ENCODE results near the gene RBM47. TPM values are rescaled to one million over a fixed set of nuclear protein-coding genes. Genes with fewer than 3 reads are reported as not detected.

The RBM47 gene
- total and polyA plus RNA-seq, 2 of the 4 experiments (the other 2 are of a cell fraction) = 0.44 to 1.1 TPM

DNA sequence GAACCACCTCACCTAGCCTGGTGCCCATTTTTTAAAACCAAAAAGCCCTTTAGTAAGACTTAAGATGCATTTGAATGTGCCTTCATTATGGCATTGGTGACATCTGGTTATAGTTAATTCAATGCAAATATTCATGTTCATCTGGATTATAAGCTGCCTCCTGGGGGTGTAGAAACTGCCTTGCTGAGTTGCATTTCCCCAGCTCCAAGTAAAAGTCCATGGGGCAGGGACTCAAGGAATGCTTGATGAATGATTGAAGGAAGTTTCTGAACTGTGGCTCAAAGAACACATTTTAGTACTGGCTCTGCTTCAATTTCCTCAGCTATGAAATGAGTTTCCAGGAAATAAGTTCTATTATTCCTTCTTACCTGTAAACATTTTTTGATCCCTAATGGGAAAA, 18.5 kb upstream of the RBM47 start:
- no peak overlapping the region for H3K18ac ChIP-seq (ENCODE audit: low read depth, low read length)
- H3K9me1 ChIP-seq (ENCODE audit: insufficient read depth, low read length) = no peaks in the 10 kb centered on the region
- H4K91ac ChIP-seq (ENCODE audit: insufficient read depth, low read depth, low read length) = no peak overlapping the region
- no peak for ATAC-seq (ENCODE audit: low read depth)
- intact Hi-C loops (cut with micrococcal nuclease) (no loop called here), in situ Hi-C loops (cut with MboI; ENCODE audit: low sequenced_read_pairs) (no loop called here), dilution Hi-C loops (cut with HindIII; ENCODE audit: low sequenced_read_pairs, unreplicated experiment) (no loop called here)
- no peak overlapping the region for H3K56ac ChIP-seq (ENCODE audit: extremely low read depth, insufficient read depth, low read length)
- no peak for TF ChIP-seq RCOR1 (IDR thresholded peaks at IDR 0.05; ENCODE audit: insufficient replicate concordance, low read length)
- no peak for TF ChIP-seq CHD1 (IDR thresholded peaks at IDR 0.05; ENCODE audit: low read depth, low read length)
- TF ChIP-seq BHLHE40 (IDR thresholded peaks at IDR 0.05; ENCODE audit: low read depth, low read length) = no peak
- TF ChIP-seq CEBPB (IDR thresholded peaks at IDR 0.05; ENCODE audit: low read depth, low read length) = no peak
- no peak for TF ChIP-seq MAFK (IDR thresholded peaks at IDR 0.05; ENCODE audit: low read depth, low read length)
- TF ChIP-seq MXI1 (IDR thresholded peaks at IDR 0.05; ENCODE audit: borderline replicate concordance, low read depth, low read length) = no peak
- TF ChIP-seq NFE2L2 (IDR thresholded peaks at IDR 0.05; ENCODE audit: low read depth, low read length) = no peak
- TF ChIP-seq, protein P1, sequence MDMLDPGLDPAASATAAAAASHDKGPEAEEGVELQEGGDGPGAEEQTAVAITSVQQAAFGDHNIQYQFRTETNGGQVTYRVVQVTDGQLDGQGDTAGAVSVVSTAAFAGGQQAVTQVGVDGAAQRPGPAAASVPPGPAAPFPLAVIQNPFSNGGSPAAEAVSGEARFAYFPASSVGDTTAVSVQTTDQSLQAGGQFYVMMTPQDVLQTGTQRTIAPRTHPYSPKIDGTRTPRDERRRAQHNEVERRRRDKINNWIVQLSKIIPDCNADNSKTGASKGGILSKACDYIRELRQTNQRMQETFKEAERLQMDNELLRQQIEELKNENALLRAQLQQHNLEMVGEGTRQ (IDR thresholded peaks at IDR 0.05; ENCODE audit: low read depth, low read length) = no peak
- no peak for TF ChIP-seq FOS (IDR thresholded peaks at IDR 0.05; ENCODE audit: low read depth, low read length)
- TF ChIP-seq, protein P2, sequence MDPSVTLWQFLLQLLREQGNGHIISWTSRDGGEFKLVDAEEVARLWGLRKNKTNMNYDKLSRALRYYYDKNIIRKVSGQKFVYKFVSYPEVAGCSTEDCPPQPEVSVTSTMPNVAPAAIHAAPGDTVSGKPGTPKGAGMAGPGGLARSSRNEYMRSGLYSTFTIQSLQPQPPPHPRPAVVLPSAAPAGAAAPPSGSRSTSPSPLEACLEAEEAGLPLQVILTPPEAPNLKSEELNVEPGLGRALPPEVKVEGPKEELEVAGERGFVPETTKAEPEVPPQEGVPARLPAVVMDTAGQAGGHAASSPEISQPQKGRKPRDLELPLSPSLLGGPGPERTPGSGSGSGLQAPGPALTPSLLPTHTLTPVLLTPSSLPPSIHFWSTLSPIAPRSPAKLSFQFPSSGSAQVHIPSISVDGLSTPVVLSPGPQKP (IDR thresholded peaks at IDR 0.05; ENCODE audit: borderline replicate concordance, low read depth, low read length) = no peak
- no peak for TF ChIP-seq POLR2A (IDR thresholded peaks at IDR 0.05; ENCODE audit: low read depth, low read length)
- TF ChIP-seq RFX5 (IDR thresholded peaks at IDR 0.05; ENCODE audit: low read depth, low read length) = no peak
- TF ChIP-seq MAZ (IDR thresholded peaks at IDR 0.05; ENCODE audit: borderline replicate concordance, low read depth, low read length) = no peak
- TF ChIP-seq SMC3 (IDR thresholded peaks at IDR 0.05; ENCODE audit: low read depth, low read length) = no peak
- TF ChIP-seq, protein P3, sequence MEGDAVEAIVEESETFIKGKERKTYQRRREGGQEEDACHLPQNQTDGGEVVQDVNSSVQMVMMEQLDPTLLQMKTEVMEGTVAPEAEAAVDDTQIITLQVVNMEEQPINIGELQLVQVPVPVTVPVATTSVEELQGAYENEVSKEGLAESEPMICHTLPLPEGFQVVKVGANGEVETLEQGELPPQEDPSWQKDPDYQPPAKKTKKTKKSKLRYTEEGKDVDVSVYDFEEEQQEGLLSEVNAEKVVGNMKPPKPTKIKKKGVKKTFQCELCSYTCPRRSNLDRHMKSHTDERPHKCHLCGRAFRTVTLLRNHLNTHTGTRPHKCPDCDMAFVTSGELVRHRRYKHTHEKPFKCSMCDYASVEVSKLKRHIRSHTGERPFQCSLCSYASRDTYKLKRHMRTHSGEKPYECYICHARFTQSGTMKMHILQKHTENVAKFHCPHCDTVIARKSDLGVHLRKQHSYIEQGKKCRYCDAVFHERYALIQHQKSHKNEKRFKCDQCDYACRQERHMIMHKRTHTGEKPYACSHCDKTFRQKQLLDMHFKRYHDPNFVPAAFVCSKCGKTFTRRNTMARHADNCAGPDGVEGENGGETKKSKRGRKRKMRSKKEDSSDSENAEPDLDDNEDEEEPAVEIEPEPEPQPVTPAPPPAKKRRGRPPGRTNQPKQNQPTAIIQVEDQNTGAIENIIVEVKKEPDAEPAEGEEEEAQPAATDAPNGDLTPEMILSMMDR (conservative IDR thresholded peaks at IDR 0.05; ENCODE audit: low read depth, low read length) = no peak
- TF ChIP-seq RAD21 (IDR thresholded peaks at IDR 0.05; ENCODE audit: low read length) = no peak
- no peak overlapping the region for H4K8ac ChIP-seq (ENCODE audit: low read depth in 2 of 2, low read length in 2 of 2)
- H2AK9ac ChIP-seq (replicated peaks; ENCODE audit: low read depth, low read length, poor library complexity) = no peak overlapping the region
- no peak overlapping the region for H3K27ac ChIP-seq (ENCODE audit: insufficient read depth, low read length)
- H2BK15ac ChIP-seq (ENCODE audit: low read depth, low read length) = no peak overlapping the region
- H4K5ac ChIP-seq (ENCODE audit: low read depth, low read length) = no peak overlapping the region
- H2AK5ac ChIP-seq (ENCODE audit: low read depth, low read length) = no peak overlapping the region
- H2AFZ ChIP-seq (replicated peaks; ENCODE audit: low read length, poor library complexity) = no peak overlapping the region
- no peak overlapping the region for H3K14ac ChIP-seq (replicated peaks; ENCODE audit: low read depth, low read length)
- no peak overlapping the region for H3K23ac ChIP-seq (ENCODE audit: low read depth, low read length)
- no peaks in the 10 kb centered on the region for H3K36me3 ChIP-seq (ENCODE audit: control insufficient read depth, insufficient read depth, low read length)
- no TSS peak for BruUV-seq (replicated peaks)
- H2BK20ac ChIP-seq (ENCODE audit: low read depth, low read length) = no peak overlapping the region
- H4K20me1 ChIP-seq (ENCODE audit: insufficient read depth, low read length) = no peaks in the 10 kb centered on the region
- no peak for DNase-seq
- H3K9me3 ChIP-seq (ENCODE audit: control insufficient read depth, insufficient read depth, low read length) = no peaks in the 10 kb centered on the region
- no peak overlapping the region for H3K4me2 ChIP-seq (ENCODE audit: low read depth, low read length)
- peaks cover 7% of the 10 kb centered on the region for H3K27me3 ChIP-seq (ENCODE audit: control insufficient read depth, insufficient read depth, low read length)
- H3K4me1 ChIP-seq (ENCODE audit: control insufficient read depth, insufficient read depth, low read length) = no peaks in the 10 kb centered on the region
- no peak overlapping the region for H2BK120ac ChIP-seq (ENCODE audit: low read depth, low read length)
- H3K4ac ChIP-seq (ENCODE audit: low read depth, low read length) = no peak overlapping the region
- ChIA-PET CTCF (no interaction called here), POLR2A (ENCODE audit: unreplicated experiment) (interaction anchor here (0.6 kb wide), 1 partner anchor 121 kb away, joined by 13 read pairs; no protein-coding TSS in a partner anchor)
- no peak overlapping the region for H3K4me3 ChIP-seq (ENCODE audit: insufficient read depth, low read depth, low read length)
- H3K79me1 ChIP-seq (ENCODE audit: low read depth in 1 of 2, low read length in 2 of 2) = no peaks in the 10 kb centered on the region
- no peak overlapping the region for H3K9ac ChIP-seq (ENCODE audit: low read depth, low read length)
- H2BK5ac ChIP-seq (ENCODE audit: low read depth, low read length, poor library complexity, severe bottlenecking) = no peak overlapping the region
